ENCODE results near the gene PAM.

PAM gene

GRCh38 chr5:102781786-102782185, 26.7 kb downstream of the PAM start:
- DNase-seq (ENCODE audit: low spot score) = no peak

- no peak for DNase-seq (ENCODE audit: low spot score)
Measured at GRCh38 chr5:102782217-102782872, 27.2 kb downstream of the PAM start.

DNA sequence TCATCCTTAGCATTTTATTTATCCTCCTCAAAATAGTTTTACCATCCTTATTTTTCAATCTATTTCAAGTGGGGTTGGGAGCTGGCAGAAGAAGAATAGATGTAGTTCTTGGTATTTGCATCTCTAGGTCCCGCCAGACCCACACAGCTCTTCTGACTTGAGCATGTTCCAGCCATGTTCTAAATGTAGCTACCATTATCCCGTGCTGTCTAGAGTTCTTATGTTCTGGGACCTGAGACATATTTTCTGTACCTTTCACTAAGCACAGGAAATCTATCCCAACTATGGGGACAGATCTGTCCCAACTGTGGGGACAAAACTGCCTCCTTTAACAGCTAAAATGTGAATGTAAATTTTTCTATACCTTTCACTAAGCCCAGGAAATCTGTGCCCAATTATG, 32.0 kb downstream of the PAM start:
- DNase-seq (ENCODE audit: low spot score) = no peak

DNA sequence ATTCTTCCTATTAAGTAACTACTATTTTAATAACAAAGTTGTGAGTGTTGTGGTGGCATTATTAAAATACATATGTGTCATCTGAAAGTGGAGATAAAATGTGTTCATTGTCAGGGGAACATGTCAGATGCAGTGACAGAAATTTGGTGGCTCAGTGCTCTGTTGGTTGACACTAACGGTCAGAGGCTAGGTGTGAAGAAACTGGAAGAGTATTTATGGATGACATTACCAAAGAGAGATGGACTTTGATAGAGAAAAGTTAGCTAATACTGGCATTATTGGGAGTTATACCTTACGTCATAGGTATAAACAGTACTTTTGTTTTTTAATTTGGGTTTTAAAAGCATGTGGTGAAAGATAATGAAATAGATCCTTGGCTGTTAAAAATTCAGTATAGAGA, 33.7 kb downstream of the PAM start:
- no peak for DNase-seq (ENCODE audit: low spot score)

- no peak for DNase-seq (ENCODE audit: low spot score)
Measured at GRCh38 chr5:102789469-102789868, 34.4 kb downstream of the PAM start.

DNA sequence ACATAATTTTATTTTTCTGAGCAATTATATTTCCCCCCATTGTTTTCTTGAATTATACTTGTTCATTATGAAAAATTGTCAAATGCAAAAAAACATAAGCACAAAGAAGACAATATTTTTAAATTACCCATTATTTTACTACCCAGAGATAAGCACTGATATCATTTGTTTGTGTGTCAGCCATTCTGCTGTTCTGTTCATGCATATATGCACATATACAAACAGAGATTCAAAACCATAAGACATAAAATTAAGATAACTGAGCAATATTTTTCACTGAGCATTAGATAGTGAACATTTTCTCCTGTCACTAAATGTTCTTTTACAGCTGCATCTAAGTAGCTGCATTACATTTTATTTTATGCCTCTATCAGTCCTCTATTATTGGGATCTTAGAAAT, 35.6 kb downstream of the PAM start:
- no peak for DNase-seq (ENCODE audit: low spot score)

DNA sequence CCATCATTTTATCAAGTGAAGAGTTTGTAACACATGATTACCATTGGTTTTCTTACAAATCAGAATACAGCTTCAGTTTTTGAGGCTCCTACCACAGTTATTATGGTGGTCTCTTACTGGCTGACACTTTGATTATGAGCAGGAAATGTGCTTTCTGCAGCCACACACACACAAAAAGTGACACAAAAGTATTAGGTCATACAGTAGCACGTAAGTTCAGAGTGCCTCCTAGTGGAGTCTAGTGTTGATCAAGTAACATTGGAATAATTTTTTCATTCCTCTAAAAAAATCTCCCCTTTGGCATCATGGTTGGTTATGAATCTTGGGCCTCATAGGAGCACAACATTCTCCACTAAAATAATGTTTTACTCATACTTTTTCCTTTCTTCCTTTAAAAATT, 37.6 kb downstream of the PAM start:
- no peak for DNase-seq (ENCODE audit: low spot score)

- no peak for DNase-seq (ENCODE audit: low spot score)
Measured at GRCh38 chr5:102794047-102794446, 38.9 kb downstream of the PAM start.

DNA sequence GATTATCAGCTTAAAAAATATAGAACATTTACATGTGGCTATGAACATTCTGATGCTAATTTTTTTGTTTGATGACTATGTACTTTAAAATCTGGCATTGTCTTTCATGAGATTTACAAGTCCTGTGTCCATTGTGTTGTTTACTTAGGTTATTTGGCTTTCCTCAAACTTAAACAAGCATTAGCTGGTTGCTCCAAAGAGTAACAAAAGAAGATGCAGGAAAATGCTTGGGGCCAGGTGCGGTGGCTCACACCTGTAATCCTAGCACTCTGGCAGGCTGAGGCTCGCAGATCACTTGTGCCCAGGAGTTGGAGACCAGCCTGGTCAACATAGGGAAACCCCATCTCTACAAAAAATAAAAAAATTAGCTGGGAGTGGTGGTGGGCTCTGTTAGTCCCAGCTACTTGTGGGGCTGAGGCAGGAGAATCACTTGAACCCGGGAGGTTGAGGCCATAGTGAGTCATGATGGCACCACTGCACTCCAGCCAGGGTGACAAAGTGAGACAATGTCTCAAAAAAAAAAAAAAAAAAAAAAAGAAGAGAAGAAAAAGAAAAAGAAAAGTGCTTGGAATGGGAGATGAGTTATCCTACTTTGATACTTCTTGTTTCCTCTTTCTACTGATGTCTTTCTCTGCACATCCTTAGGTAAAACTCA, 39.7 kb downstream of the PAM start:
- no peak for DNase-seq (ENCODE audit: low spot score)

- no peak for DNase-seq (ENCODE audit: low spot score)
Measured at GRCh38 chr5:102795526-102795925, 40.4 kb downstream of the PAM start.

DNA sequence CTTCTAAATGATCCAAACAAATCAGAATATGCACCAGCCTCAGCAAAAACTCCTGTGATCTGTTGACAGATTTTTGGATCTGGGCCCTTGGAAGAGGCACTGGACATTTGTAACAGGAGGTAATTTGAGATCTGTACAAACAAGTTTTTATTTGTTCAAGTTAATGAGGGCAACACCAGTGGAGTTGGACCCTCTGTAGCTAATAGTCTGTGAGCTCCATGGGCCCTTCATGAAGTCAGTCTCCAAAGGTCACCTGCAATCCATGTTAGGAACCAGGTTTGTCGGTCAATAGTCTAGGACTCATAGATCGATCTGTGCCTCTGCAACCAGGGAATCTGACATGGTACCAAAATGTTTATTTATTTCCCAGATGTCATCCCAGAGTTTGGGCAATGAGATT, 40.9 kb downstream of the PAM start:
- DNase-seq (ENCODE audit: low spot score) = no peak

DNA sequence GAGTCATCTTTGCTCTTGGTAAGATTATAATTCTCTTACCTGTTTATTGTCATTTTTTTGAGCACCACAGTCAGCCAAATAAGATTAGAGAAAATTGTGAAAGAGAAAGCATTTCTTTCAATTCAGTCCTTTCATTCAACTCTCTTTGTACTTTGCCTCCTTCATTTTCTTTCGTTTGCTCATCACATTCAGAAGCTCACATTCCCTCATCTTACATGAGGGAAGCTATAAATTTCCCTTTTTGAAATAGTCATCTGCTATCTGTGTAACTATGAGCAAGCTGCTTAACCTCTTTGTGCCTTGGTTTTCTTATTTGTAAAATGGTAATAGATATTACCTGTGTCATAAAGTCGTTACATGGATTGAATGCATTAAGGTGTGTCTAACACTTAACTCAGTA, 41.4 kb downstream of the PAM start:
- DNase-seq (ENCODE audit: low spot score) = no peak

GRCh38 chr5:102797322-102797884, 42.3 kb downstream of the PAM start:
- no peak for DNase-seq (ENCODE audit: low spot score)

- DNase-seq (ENCODE audit: low spot score) = no peak
Measured at GRCh38 chr5:102798104-102798785, 43.1 kb downstream of the PAM start.

GRCh38 chr5:102799017-102799416, 43.9 kb downstream of the PAM start:
- no peak for DNase-seq (ENCODE audit: low spot score)

DNA sequence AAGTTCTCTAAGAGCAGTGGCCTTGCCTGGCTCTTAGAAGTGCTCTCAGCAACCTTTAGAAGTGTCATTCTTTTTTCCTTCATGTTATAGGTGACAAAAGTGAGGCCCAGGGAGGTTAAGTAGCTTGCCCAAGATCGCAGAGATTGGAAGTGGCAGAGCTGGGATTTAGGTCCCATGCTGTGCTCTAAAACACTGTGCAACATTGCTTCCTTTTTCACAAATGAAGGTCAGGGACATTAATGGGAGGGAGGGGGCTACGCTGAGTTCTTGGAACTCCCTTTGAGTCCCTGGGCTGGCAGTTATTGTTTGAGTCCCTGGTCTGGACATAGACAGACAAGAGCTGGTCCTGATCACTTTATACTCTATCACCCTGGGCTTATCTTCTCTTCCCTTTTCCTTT, 45.3 kb downstream of the PAM start:
- no peak for DNase-seq (ENCODE audit: low spot score)

DNA sequence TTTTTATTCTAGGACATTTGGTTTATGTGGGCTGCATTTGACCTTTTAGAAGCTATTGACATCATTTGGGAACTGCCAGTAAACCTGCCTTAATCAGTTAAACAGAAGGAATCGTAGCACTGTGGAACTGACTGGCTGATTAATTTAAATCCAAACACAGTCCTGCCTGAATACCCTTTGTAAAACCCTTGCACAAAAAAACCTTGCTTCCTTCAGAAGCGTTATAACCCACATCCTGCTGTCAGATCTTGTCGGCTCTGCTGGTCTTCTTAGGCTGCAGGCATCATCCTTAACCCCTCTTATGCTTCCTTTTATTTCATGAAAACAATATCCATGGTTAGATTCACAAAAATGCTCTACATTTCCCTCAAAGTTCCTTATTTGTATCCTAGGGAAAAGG, 46.3 kb downstream of the PAM start:
- DNase-seq (ENCODE audit: low spot score) = no peak

DNA sequence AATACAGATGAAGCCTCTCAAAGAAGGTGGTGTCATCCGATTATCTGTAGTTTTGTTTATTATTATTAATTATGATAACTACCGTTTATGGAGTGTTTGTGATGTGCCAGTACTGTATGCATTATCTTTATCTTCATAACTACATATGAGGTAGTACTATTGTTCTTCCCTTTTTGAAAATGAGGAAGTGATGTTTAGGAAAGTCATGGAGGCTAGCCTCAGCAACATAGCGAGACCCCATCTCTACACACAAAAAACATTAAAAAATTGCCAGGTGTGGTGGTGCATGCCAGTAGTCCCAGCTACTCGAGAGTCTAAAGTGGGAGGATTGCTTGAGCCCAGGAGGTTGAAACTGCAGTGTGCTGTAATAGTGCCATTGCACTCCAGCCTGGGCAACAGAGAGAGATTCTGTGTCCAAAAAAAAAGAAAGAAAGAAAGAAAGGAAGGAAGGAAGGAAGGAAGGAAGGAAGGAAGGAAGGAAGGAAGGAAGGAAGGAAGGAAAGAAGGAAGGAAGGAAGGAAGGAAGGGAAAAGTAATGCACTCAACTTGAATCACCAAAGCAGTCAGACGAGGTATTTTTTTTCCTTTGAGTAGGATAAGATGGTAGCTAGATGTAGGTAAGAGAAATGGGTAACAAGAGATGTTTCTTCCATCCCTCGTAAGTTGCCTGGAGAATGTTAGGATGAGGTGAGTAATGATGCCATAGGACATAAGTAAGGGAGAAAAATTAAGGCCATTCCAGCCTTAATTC, 47.8 kb downstream of the PAM start:
- no peak for DNase-seq (ENCODE audit: low spot score)

GRCh38 chr5:102807878-102808502, 52.9 kb downstream of the PAM start:
- DNase-seq (ENCODE audit: low spot score) = no peak

- no peak for DNase-seq (ENCODE audit: low spot score)
Measured at GRCh38 chr5:102809033-102809432, 53.9 kb downstream of the PAM start.

DNA sequence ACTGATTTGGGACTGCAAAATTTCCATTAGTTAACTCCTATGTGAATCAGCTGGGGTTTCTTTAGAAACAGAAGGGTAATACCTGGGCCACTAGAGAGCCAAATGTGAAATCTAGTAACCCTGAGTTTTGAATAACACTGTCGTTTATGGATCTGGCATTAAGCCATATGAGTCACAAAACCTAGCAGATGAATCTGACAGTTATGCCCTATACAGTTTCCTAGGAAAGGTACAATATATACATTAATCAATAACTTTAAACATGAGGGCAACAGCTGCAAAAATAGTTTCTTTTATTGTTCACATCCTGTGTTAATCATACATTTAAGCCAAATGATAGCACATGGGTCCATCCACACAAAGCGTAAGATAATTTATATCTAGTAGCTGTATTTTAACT, 56.9 kb downstream of the PAM start:
- DNase-seq (ENCODE audit: low spot score) = no peak

DNA sequence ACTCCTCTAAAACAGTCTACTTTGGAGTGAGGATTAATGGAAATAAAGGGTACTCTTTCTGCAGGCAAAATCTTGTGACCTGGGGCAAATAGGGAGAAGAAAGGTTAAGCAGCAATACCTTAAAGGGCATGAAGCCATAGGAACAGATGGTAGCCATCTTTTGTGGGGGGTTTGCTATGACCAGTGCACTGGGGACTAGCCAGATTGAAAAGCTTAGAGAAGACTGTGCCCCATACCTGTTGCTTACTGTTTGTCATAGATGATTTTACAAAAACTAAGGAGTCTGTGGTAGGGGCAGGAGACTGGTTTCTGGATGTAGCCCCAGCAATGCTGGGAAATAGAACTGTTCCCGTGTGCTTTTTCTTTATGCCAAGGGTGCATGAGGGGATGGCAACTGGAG, 58.6 kb downstream of the PAM start:
- no peak for DNase-seq (ENCODE audit: low spot score)

Measured in hematopoietic multipotent progenitor cell treated with erythropoietin and hydrocortisone succinate and interleukin-3 and kit ligand, for 17 days (in vitro differentiated cells).